ENCODE results near the gene UVRAG.

GRCh38 chr11:76074148-76075095, 259.4 kb downstream of the UVRAG start:
- TF ChIP-seq CTCF (IDR thresholded peaks at IDR 0.05; ENCODE audit: low read depth, low read length, missing input control) (no peak), EGR1 (IDR thresholded peaks at IDR 0.05; ENCODE audit: low read depth in 2 of 2) (no peak), TAF1 (conservative IDR thresholded peaks at IDR 0.05) (no peak), RXRA (IDR thresholded peaks at IDR 0.05) (no peak), REST (IDR thresholded peaks at IDR 0.05) (no peak), MAX (IDR thresholded peaks at IDR 0.05) (no peak), JUND (IDR thresholded peaks at IDR 0.05) (no peak)
